Tibial artery (tissue), 4 donors: ENCODE measurements around the gene UPP2.

Experiments
- DNase-seq, 2 donors: peaks; one replicate each; pipeline ENCODE4 v3.0.0-alpha.2; 2019
- H3K27ac ChIP-seq, 2 donors: fragments of 200-600 bp; sonication (generic) in 1 of 2; 1 replicate in 1 of 2; 2 replicates in 1 of 2; pipeline ENCODE4 v1.5.1; 2018 to 2019; ENCODE audit warnings: mild to moderate bottlenecking in 1 of 2
- H3K27me3 ChIP-seq, 2 donors: fragments of 200-600 bp; sonication (generic) in 1 of 2; one replicate each; pipeline versions ENCODE4 v1.5.1 to v1.6.0; 2016 to 2019
- H3K36me3 ChIP-seq, 3 donors: fragments of 200-600 bp; sonication (generic) in 2 of 3; one replicate each; pipeline ENCODE4 v1.5.1; 2016 to 2019; ENCODE audit warnings: mild to moderate bottlenecking in 2 of 3
- H3K4me1 ChIP-seq, 4 donors: fragments of 200-600 bp; sonication (generic) in 2 of 4; 1 replicate in 3 of 4; 2 replicates in 1 of 4; pipeline ENCODE4 v1.5.1; 2016 to 2019
- H3K4me3 ChIP-seq, 2 donors: fragments of 200-600 bp; sonication (generic) in 1 of 2; 1 replicate in 1 of 2; 2 replicates in 1 of 2; pipeline ENCODE4 v1.5.1; 2018 to 2019; ENCODE audit warnings: mild to moderate bottlenecking in 2 of 2
- H3K9me3 ChIP-seq, 3 donors: fragments of 200-600 bp; sonication (generic) in 1 of 3; one replicate each; pipeline ENCODE4 v1.5.1; 2016 to 2019
- intact Hi-C: fragments of 100-400 bp; cut with DNase I; formaldehyde crosslinking; loops from one replicate; pipeline ENCODE4 v1.15.0; 2023; ENCODE audit warnings: low total_unique reads
- TF ChIP-seq, protein P1 (sequence below), 2 experiments: fragments of 200-600 bp in 1 of 2; fragments of 450-650 bp in 1 of 2; IDR thresholded peaks; one replicate each; pipeline ENCODE4 v1.5.1; 2017 to 2019; ENCODE audit warnings: antibody characterized with exemption in 2 of 2, mild to moderate bottlenecking in 1 of 2, moderate library complexity in 1 of 2

UPP2 gene

GRCh38 chr2:158112992-158113391 is 11.3 kb downstream of the UPP2 start:
- Histone ChIP-seq H3K9me3 (no peaks in the 10 kb centered on the region), H3K27me3 (no peaks in the 10 kb centered on the region), H3K36me3 (no peaks in the 10 kb centered on the region), H3K4me3 (no peak overlapping the region), H3K27ac (no peak overlapping the region), H3K4me1 (no peaks in the 10 kb centered on the region)
- no peak for DNase-seq
- intact Hi-C loops, result no loop called here
- TF ChIP-seq, protein P1, sequence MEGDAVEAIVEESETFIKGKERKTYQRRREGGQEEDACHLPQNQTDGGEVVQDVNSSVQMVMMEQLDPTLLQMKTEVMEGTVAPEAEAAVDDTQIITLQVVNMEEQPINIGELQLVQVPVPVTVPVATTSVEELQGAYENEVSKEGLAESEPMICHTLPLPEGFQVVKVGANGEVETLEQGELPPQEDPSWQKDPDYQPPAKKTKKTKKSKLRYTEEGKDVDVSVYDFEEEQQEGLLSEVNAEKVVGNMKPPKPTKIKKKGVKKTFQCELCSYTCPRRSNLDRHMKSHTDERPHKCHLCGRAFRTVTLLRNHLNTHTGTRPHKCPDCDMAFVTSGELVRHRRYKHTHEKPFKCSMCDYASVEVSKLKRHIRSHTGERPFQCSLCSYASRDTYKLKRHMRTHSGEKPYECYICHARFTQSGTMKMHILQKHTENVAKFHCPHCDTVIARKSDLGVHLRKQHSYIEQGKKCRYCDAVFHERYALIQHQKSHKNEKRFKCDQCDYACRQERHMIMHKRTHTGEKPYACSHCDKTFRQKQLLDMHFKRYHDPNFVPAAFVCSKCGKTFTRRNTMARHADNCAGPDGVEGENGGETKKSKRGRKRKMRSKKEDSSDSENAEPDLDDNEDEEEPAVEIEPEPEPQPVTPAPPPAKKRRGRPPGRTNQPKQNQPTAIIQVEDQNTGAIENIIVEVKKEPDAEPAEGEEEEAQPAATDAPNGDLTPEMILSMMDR (IDR thresholded peaks at IDR 0.05), result no peak

GRCh38 chr2:158113741-158114295 is 12.1 kb downstream of the UPP2 start:
- Histone ChIP-seq H3K36me3 (no peaks in the 10 kb centered on the region), H3K4me1 (no peaks in the 10 kb centered on the region), H3K27ac (no peak overlapping the region), H3K27me3 (no peaks in the 10 kb centered on the region), H3K9me3 (no peaks in the 10 kb centered on the region), H3K4me3 (no peak overlapping the region)
- intact Hi-C loops, result no loop called here
- TF ChIP-seq, protein P1 (IDR thresholded peaks at IDR 0.05), result no peak
- no peak for DNase-seq

DNA sequence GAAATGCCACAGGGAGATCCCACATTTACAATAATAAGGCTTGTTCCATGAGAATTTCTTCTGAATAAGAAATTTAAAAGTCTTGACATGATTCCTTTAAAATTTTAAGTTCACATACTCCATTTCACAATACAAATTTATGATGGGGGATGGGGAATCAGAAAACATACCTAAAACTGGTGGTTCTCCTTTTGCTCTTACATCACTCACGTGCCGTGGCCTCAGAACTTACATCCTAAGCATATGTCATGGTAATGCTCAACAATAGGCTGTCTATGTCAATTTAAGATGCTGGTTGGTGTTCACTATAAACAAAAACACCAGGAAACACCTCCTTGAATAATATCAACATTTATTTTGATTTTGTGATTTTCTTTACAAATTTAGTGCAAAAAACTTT is 12.8 kb downstream of the UPP2 start:
- no peak overlapping the region for H3K27ac ChIP-seq
- H3K27me3 ChIP-seq, result no peaks in the 10 kb centered on the region
- H3K4me3 ChIP-seq, result no peak overlapping the region
- no peaks in the 10 kb centered on the region for H3K9me3 ChIP-seq
- intact Hi-C loops, result no loop called here
- TF ChIP-seq, protein P1 (IDR thresholded peaks at IDR 0.05), result no peak
- H3K36me3 ChIP-seq, result no peaks in the 10 kb centered on the region
- no peak for DNase-seq
- no peaks in the 10 kb centered on the region for H3K4me1 ChIP-seq

GRCh38 chr2:158115202-158115767 is 13.6 kb downstream of the UPP2 start:
- intact Hi-C loops, result no loop called here
- no peak for DNase-seq
- Histone ChIP-seq H3K36me3 (no peaks in the 10 kb centered on the region), H3K27me3 (no peaks in the 10 kb centered on the region), H3K9me3 (no peaks in the 10 kb centered on the region), H3K27ac (no peak overlapping the region), H3K4me3 (no peak overlapping the region), H3K4me1 (no peaks in the 10 kb centered on the region)
- TF ChIP-seq, protein P1 (IDR thresholded peaks at IDR 0.05), result no peak

GRCh38 chr2:158116936-158117335 is 15.3 kb downstream of the UPP2 start:
- intact Hi-C loops, result no loop called here
- no peak overlapping the region for H3K27ac ChIP-seq
- H3K36me3 ChIP-seq, result no peaks in the 10 kb centered on the region
- no peak overlapping the region for H3K4me3 ChIP-seq
- H3K27me3 ChIP-seq, result no peaks in the 10 kb centered on the region
- DNase-seq, result no peak
- H3K4me1 ChIP-seq, result no peaks in the 10 kb centered on the region
- TF ChIP-seq, protein P1 (IDR thresholded peaks at IDR 0.05), result no peak
- H3K9me3 ChIP-seq, result no peaks in the 10 kb centered on the region

GRCh38 chr2:158120102-158120501 is 18.4 kb downstream of the UPP2 start:
- Histone ChIP-seq H3K4me1 (no peaks in the 10 kb centered on the region), H3K36me3 (no peaks in the 10 kb centered on the region), H3K4me3 (no peak overlapping the region), H3K27me3 (no peaks in the 10 kb centered on the region), H3K9me3 (no peaks in the 10 kb centered on the region), H3K27ac (no peak overlapping the region)
- TF ChIP-seq, protein P1 (IDR thresholded peaks at IDR 0.05), result no peak
- DNase-seq, result no peak
- intact Hi-C loops, result no loop called here
